WI38 (cell line): ENCODE results near the gene MYD88.

Experiments
- H3K4me3 ChIP-seq: 2 replicates; pipeline ENCODE4 v1.5.1; 2011; ENCODE audit warnings: low read depth, mild to moderate bottlenecking, control low read depth, low read length
- TF ChIP-seq, protein P1 (sequence below): IDR thresholded peaks from 2 replicates; pipeline ENCODE4 v1.5.1; 2012; ENCODE audit warnings: low read depth, mild to moderate bottlenecking, control low read depth, low read length

Gene MYD88

DNA sequence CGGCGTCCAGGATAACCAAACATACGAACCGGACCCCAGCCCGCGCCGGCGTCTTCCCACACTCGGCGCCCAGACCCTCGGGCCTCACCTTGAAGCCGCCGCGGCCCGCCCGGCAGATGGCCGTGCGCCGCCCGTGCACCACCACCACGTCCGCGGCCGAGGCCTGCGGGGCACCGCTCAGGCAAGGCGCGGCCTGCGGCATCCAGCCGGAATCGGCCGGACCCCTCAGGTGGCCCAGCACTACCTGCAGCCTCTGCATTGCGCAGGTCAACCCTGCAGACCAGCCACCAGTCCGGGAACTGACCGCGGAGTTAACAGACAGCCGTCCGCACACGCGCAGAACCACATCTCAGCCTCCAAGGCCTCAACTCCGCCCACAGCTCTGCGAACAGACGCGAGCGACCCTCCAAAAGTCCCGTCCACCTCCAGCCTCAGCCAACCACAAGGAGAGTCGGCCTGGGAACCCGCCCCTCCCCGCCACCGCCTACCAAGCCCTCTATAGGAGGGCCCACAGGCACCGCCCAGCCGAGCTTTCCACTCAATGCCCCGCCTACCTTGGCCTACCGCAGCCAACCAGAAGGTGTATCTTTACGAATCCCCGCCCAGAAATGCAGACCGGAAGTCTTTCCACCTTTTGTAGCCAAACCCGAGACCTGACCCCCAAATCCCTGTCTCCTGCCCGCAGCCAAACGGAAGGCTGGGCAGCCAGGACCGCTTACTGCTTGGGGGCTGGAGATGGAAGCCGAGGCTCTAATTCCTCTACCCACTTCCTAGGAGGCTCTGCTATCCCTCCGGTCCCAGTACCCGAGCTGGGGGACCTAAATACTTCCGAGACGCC lies 1.5 kb upstream of the MYD88 start, which contains the start of gene ACAA1:
ACAA1 (minus strand) TSS at position 351 of the 838 bp plus-strand sequence; CDS start at position 259, 92 bp downstream.
- peak within 1 kb of the TSS; percentile 87 for H3K4me3 ChIP-seq
- TF ChIP-seq, protein P1, sequence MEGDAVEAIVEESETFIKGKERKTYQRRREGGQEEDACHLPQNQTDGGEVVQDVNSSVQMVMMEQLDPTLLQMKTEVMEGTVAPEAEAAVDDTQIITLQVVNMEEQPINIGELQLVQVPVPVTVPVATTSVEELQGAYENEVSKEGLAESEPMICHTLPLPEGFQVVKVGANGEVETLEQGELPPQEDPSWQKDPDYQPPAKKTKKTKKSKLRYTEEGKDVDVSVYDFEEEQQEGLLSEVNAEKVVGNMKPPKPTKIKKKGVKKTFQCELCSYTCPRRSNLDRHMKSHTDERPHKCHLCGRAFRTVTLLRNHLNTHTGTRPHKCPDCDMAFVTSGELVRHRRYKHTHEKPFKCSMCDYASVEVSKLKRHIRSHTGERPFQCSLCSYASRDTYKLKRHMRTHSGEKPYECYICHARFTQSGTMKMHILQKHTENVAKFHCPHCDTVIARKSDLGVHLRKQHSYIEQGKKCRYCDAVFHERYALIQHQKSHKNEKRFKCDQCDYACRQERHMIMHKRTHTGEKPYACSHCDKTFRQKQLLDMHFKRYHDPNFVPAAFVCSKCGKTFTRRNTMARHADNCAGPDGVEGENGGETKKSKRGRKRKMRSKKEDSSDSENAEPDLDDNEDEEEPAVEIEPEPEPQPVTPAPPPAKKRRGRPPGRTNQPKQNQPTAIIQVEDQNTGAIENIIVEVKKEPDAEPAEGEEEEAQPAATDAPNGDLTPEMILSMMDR, result no peak

DNA sequence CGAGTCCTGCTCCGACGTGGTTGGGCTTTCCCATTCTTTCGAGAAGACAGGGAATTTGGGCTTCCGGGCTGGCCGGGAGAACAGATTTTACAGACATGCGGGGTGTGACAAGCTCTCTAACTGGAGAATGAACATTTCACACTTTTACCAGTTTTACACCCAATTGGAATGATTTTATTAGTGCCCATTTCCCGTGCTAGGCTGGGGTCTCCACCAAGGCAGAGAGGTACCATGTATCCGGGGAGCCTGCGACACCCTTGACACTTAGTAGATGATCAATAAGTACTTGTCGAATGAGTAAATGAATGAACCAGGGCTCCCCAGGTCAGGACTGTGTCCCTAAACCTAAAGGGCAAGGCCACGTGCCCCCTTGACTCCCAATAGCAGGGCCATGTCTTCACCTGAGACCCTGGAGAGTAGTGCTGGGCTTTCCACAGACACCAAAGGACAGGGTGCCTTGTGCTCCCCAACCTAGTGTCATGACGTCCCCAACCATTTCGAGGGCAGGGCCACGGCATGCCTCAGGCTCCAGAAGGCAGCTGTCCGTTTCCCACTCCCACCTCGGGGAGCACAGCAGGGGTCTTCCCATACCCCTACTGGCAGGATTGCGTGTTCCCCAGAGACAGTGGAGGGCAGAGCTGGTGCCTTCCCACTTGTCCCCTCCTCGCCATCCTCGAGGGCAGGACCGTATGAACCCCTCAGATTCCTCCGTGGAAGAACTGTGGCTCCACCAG lies 679 bp upstream of the MYD88 start:
- TF ChIP-seq, protein P1, result no peak
- peak overlapping the region; percentile 87 for H3K4me3 ChIP-seq

DNA sequence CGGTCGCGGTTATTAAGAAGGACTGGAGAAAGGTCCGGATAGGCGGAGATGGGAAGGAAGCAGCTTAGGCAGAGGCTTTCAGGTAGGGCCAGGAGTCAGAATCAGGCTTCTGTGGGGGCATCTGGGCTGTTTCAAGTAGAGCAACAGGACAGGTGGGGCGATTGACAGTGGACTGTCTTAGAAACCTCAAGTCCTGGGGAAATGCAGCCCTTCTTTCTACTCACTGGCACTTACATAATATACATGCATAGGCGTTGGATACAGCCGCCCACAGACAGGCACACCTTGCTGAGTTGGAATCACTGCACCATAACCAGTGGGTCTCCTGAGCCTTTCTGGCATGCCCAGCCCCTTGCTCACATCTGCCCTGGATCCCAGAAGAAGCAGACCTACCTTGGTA lies 730 bp downstream of the MYD88 start:
- TF ChIP-seq, protein P1, result no peak
- H3K4me3 ChIP-seq, result peak overlapping the region; percentile 87

DNA sequence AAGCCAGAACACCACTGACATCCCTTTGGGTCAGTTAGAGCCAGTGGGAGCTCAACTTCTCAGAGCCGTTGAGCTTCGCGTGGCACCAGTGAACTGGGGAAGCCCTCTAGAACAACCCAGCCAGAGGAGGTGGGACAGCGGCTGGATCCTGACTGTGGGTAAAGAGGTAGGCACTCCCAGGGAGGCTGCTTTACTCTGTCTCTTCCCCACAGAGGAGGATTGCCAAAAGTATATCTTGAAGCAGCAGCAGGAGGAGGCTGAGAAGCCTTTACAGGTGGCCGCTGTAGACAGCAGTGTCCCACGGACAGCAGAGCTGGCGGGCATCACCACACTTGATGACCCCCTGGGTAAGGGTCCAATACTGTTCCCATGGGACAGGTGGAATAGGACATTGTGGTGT lies 1.2 kb downstream of the MYD88 start:
- peak overlapping the region; percentile 87 for H3K4me3 ChIP-seq
- TF ChIP-seq, protein P1, result no peak

DNA sequence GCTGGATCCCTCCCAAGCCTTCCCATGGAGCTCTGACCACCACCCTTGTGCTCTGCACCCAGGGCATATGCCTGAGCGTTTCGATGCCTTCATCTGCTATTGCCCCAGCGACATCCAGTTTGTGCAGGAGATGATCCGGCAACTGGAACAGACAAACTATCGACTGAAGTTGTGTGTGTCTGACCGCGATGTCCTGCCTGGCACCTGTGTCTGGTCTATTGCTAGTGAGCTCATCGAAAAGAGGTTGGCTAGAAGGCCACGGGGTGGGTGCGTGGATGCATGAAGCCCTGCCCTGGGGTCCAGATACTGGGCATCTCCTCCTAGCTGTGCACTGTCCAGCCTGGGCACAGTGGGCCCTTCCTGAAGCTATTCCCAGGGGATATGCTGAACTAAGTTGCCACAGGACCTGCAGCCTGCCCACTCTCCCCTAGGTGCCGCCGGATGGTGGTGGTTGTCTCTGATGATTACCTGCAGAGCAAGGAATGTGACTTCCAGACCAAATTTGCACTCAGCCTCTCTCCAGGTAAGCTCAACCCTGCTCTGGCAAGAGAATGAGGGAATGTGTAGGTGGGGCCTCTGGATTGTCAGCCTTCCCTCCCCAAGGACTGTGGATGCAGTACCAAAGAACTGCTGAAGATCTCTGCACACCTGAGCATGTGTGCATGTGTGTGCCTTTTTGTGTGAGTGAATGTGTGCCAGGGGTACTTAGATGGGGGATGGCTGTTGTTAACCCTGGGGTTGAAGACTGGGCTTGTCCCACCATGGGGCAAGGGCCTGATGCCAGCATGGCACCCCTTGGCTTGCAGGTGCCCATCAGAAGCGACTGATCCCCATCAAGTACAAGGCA lies 2.1 kb downstream of the MYD88 start:
- H3K4me3 ChIP-seq, result no peak overlapping the region
- TF ChIP-seq, protein P1, result no peak

DNA sequence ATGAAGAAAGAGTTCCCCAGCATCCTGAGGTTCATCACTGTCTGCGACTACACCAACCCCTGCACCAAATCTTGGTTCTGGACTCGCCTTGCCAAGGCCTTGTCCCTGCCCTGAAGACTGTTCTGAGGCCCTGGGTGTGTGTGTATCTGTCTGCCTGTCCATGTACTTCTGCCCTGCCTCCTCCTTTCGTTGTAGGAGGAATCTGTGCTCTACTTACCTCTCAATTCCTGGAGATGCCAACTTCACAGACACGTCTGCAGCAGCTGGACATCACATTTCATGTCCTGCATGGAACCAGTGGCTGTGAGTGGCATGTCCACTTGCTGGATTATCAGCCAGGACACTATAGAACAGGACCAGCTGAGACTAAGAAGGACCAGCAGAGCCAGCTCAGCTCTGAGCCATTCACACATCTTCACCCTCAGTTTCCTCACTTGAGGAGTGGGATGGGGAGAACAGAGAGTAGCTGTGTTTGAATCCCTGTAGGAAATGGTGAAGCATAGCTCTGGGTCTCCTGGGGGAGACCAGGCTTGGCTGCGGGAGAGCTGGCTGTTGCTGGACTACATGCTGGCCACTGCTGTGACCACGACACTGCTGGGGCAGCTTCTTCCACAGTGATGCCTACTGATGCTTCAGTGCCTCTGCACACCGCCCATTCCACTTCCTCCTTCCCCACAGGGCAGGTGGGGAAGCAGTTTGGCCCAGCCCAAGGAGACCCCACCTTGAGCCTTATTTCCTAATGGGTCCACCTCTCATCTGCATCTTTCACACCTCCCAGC lies 2.9 kb downstream of the MYD88 start:
- no peak overlapping the region for H3K4me3 ChIP-seq
- TF ChIP-seq, protein P1, result no peak
